ENCODE measurements around the gene JDP2.
"Not testable (repeated sequence)": the region's sequence is repeated elsewhere in the genome, so short reads cannot be mapped to it uniquely, and the experiment has no call there.

Gene JDP2

GRCh38 chr14:75456069-75456996, 28.5 kb downstream of the JDP2 start:
- no peak for DNase-seq

GRCh38 chr14:75456997-75457335, 29.1 kb downstream of the JDP2 start:
- no peak for DNase-seq

DNA sequence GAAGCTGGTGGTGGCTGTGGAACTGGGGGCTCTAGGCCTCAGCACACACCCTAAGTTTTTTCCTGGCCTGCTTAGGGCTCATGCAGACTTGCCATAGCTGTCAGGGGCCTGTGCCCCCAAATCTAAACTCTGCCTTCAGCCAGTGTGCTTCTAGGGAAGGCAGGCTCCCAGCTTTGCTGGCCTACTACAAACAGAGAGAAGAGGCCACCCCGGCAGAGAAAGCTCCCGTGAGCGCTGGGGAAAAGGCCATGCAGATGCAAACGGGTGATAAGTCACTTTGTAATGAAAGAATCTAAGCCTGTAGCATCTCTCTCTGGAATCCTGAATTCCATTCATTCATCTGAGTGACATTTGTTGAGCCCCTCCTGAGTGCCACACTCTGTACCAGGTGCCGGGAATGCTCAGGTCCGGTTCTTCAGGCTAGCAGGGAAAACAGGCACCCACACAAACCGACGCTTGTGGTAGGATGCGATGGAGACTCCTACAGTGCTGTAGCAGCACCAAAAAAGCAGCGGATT, 29.9 kb downstream of the JDP2 start:
- no peak for DNase-seq

GRCh38 chr14:75458305-75458704, 30.5 kb downstream of the JDP2 start:
- no peak for DNase-seq

DNA sequence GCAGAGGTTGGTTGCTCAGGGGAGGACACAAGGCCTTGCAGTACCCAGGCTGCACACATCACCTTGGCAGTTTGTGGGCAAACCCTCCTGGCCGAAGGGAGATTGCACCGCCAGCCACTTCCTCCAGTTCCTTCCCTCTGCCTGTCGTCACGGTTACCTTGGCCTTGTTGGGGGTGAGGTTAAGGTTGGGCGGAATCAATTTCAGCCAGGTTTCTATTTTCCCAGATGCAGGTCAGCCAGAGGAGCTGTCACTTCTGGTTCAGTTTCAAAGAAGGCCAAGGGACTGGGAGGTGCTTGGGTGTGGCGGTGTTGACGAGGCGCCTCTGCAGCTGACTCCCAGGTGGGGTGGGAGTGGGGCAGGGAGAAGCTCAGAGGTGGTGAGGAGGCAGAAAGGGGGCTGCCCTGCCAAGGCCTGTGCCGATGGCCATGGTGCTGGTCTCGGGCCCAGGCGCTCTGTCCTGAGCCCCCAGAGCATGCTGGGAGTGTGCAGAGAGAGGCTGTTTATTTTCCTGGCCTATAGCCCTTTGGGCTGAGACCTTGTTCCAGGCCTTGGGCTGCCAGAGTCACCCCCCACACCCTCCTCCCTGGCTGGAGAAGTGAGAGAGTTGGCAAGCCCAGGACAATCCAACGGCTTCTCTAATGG, 31.4 kb downstream of the JDP2 start:
- peak in 1 of 5 experiments; percentile 66 for DNase-seq

- DNase-seq: no peak
Observed at GRCh38 chr14:75459791-75460190, 32.0 kb downstream of the JDP2 start.

GRCh38 chr14:75460394-75460793, 32.6 kb downstream of the JDP2 start:
- DNase-seq: no peak

DNA sequence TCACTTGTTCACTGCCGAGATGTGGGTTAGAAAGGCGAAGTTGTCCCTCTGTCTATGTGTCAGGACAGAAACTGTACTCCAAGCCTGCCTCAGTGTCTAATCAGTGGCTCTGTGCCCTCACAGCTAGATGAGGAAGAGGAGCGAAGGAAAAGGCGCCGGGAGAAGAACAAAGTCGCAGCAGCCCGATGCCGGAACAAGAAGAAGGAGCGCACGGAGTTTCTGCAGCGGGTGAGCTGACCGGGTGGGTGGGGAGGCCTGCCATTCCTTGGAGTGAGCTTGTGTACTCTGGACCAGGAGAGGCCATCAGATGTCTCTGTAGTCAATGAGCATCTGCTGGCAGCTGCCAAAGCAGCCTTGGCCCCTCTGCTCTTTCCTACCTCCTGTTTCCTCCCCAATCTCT, 33.5 kb downstream of the JDP2 start:
- no peak for DNase-seq

DNA sequence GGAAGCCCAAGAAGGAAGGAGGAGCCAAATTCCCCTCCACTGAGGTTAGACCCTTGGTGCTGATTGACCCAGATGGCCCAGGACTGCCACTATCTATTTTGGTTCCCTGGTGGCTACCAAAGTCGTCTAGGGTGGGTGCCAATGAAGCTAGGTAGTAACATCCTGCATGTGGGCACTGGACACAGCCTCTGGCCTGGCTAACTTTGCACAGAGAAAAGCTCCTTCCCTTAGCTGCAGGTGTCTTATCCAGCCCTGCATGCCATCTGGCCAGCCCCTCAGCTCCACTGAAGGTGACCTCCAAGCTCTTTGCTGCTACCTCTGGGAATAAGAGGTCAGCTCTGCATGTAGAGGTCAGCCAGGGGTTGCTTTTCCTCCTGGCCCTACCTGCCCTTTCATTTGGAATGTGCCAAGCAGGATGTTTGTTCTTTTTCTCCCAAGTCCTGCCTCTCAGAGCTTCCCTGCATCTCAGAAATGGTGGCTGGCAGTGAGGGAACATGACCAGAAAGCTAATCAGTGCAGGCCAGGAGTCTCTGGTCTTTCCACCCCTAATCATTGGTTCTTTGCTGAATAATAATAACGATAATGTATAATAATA, 34.0 kb downstream of the JDP2 start:
- DNase-seq: no peak

DNA sequence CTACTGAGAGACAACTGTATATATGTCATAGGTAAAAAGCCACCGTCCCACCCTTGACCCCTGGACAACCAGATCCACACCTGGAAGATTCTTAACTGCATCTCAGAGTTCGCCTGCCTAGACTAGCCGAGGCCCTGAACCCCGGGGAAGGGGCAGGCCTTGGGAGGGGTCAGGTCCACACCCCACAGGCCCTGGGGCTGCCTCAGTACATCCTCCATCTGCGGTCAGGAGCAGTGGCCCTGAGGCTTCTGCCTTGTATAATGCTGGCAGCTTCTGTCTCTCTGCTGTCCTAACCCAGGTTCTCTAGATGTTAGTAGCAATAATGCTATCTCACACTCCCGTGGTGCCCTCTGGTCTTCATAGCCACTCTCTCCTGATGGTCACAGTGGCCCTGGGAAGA, 36.8 kb downstream of the JDP2 start:
- DNase-seq: no peak

DNA sequence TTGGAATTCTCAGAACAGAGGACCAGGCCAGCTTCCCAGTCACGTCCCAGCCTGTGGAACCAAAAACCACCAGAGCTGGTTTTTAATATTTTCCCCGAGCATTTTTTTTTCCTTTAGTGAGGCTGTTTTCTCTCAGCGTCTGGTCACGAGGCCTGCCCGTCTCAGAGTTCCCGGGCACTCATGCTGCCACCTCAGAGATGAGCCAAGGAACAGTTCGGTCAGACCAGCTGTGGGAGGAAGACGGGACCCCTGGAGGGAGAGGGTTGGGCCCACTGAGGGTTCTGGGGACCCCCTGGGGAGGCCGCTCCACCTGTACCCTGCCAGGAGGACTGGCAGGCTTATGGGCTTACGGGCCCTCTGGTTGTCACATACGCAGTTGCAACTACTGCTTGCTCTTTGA, 39.9 kb downstream of the JDP2 start:
- no peak for DNase-seq

GRCh38 chr14:75469164-75469563, 41.3 kb downstream of the JDP2 start:
- DNase-seq: no peak

GRCh38 chr14:75469606-75470237, 41.9 kb downstream of the JDP2 start:
- DNase-seq: no peak

DNA sequence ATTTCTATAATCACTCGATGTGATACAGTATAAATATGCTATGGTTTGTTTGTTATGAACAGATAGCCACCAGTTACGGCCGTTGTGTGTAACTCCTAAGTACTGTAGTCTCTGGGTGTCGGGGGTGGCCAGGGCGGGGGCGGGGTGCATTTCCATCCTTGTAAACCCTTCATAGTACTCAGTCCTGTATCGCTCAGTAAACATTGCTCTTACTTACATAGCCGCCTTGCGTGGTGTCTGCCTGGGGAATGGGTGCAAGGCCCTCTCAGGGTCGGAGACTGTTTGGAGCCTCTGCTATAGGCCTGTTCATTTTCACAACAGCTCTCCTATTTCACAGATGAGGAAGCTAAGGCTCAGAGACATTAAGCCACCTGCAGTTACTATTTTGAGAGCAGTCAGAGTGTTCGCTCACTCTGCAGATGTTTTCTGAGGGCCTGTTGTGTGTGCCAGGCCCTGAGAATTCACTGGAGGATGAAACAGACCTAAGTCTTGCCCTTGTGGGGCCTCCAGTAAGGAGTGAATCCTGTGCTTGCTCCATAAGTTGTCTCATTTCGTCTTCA, 42.5 kb downstream of the JDP2 start:
- DNase-seq: no peak

DNA sequence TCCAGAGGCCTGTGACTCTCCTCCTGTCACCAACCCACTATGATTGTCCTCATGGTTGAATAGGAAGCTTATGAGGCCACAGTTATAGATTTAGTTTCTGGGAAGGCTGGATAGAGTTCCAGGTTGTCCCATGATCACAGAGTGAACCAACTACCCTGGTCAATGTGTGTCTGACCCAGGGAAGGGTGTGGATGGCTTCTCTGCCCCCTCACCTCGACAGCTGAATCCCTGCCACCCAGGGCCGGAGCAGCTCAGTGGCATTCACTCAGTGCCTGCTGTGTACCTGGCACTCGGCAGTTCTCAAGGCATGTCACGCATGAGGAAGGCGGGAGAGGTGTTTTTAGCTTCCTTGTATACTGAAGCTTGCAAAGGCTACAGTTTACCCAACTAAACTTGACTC, 43.2 kb downstream of the JDP2 start:
- no peak for DNase-seq

DNA sequence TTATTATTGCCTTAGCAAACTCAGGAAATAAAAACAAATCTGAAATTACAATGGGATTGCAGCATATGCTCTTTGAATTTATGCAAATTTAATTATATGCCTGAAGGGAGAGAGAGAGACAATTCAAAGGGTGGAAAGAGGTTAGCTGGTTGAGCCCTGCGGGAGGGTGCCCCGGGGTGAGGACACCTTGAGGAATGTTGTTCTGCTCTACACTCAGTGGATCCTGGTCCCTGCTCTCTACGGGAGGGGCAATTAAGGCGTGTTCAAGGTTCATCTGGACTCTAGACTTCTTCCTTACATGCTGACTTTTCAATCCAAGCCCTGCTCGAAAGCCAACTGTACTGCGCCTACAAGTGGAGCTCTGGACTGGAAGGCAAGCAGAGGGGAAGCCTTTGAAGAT, 46.3 kb downstream of the JDP2 start:
- DNase-seq: not testable (repeated sequence)

GRCh38 chr14:75476274-75476995, 48.6 kb downstream of the JDP2 start:
- no peak for DNase-seq

DNA sequence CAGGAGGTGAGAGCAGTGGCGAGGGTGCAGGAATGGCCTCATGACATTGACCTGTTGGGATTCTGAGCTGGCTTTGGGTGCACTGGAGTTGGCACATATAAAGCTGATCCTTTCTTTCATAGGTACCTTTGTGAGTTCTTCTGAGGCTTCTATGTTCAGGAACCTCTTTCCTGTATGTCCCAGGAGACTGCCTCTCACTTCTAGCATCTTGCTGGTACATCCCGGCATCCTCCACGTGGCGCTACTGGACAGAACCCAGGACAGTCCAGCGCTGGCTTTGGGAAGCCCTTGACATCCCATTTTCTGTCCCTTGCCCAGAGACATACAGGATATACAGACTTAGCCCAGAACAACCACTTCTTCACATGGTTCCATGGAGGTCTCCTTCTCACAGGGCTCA, 50.1 kb downstream of the JDP2 start:
- no peak for DNase-seq

DNA sequence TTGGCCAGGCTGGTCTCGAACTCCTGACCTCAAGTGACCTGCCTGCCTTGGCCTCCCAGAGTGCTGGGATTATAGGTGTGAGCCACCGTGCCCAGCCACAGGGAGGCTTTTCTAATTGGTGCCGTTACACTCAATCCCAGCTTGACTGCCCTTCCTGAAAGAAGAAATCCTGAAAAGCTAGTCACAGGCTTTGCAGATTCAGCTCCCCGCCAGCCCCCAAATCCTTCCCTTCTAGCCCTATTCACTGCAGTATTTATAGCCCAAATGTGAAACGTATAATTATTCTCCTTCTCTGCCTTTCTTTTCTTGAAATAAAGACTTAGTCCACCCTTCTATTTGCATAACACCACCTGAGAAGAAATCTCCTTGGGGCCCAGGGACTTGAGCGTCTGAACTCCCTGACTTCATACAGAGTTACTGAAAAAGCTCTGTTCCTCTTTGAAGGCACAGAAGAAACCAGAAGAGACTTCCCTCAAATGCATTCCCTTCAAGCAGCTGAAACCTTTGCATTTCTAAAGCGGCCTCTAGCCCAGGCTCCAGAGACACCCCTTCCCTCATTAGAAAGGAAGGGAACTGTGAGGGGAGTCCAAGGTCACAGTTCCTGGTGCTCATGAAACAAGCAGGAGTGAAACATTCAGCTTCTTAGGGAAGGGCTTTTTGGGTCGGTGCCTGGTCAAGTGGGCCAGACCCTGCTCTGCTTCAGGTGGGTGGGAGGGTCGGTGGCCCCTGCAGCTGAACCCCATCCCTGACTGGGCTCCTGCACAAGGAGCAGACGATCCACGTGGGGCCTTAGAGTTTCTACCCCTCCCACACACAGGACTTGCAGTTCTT, 52.2 kb downstream of the JDP2 start:
- DNase-seq: no peak

DNA sequence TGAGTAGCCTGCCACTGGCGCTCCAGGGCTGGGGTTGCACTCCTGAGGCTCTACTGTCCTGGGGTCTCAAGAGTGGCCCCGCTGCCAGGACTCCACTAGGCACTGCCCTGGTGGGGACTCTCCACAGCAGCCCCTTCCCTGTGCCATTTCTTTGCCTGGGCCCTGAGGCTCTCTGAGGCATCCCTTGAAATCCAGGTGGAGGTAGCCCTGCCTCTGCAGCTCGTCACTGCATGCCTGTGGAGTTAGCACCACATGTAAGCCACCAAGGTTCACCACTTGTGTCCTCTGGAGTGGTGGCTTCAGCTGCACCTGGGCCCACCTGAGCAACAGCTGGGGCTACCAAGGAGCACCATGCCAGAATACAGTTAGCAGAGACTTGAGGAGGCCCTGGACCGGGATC, 54.5 kb downstream of the JDP2 start:
- no peak for DNase-seq

- no peak for DNase-seq
Observed at GRCh38 chr14:75484711-75485429, 57.0 kb downstream of the JDP2 start.

Measured in T-helper 2 cell (primary cell).